K562 (cell line): Measurements from ENCODE around the gene SCGB1C2. TPM values are rescaled to one million over a fixed set of nuclear protein-coding genes. Genes with fewer than 3 reads are reported as not detected.

Experiments used
- ATAC-seq: fragments of 200-7000 bp; cut with Tn5 transposase; 3 replicates; pipeline ENCODE4 v1.9.1; 2020; ENCODE audit warnings: moderate library complexity
- BruUV-seq: library from RNA; stranded (reverse); fragments of 400-500 nt; replicated peaks from 2 replicates; lab custom pipeline; 2021; lab: Mats Ljungman, UMichigan
- CTCF ChIA-PET: fragments of 300-600 bp; formaldehyde crosslinking; extraction: SDS; loops from one replicate; lab custom pipeline; 2021; ENCODE audit warnings: low intra/inter-chr PET ratio; lab: Yijun Ruan, JAX
- POLR2A ChIA-PET: fragments of 300-600, 350-650 bp; sonication (Branson Sonifier 250); formaldehyde crosslinking; extraction: SDS; loops from one replicate; lab custom pipeline; 2021; ENCODE audit warnings: antibody characterized with exemption, inconsistent platforms; lab: Yijun Ruan, JAX
- DNase-seq, 4 experiments: peaks; one replicate each; pipeline versions ENCODE4 v3.0.0 to v3.0.0-alpha.2; 2011 to 2018; ENCODE audit warnings: low spot score in 3 of 4, mixed read lengths in 3 of 4; ENCODE audit errors: extremely low read depth in 1 of 4
- FAIRE-seq: peaks from 2 replicates; lab custom pipeline; 2011; peaks lifted over from hg19 to GRCh38; lab: Jason Lieb, UNC
- H2AFZ ChIP-seq: 2 replicates; pipeline ENCODE4 v1.6.0; 2011; ENCODE audit warnings: low read depth, low read length, control low read depth, inconsistent platforms
- H3K27ac ChIP-seq: fragments of 200-600 bp; 3 replicates; pipeline ENCODE4 v1.8.0; 2011; ENCODE audit warnings: low read depth, mild to moderate bottlenecking, control low read depth, inconsistent platforms, low read length, moderate library complexity, mixed read lengths; ENCODE audit errors: extremely low read depth
- H3K27me3 ChIP-seq, 2 experiments: fragments of 300-600 bp in 1 of 2; 2 replicates in 1 of 2; 3 replicates in 1 of 2; pipeline versions ENCODE4 v1.6.0 to v1.8.0; 2011; ENCODE audit warnings: inconsistent platforms in 2 of 2, low read length in 2 of 2, mild to moderate bottlenecking in 1 of 2, mixed read lengths in 1 of 2, moderate library complexity in 1 of 2; ENCODE audit not compliant: control insufficient read depth in 2 of 2, insufficient read depth in 2 of 2
- H3K36me3 ChIP-seq: fragments of 300-600 bp; 3 replicates; pipeline ENCODE4 v1.8.0; 2011; ENCODE audit warnings: mild to moderate bottlenecking, low read length, inconsistent platforms; ENCODE audit not compliant: control insufficient read depth, insufficient read depth
- H3K4me1 ChIP-seq, 2 experiments: fragments of 200-600 bp in 1 of 2; replicated peaks in 1 of 2; 2 replicates in 1 of 2; 3 replicates in 1 of 2; pipeline versions ENCODE4 v1.5.1 to v1.8.0; 2011; ENCODE audit warnings: inconsistent platforms in 2 of 2, low read length in 2 of 2, mild to moderate bottlenecking in 1 of 2, mixed read lengths in 1 of 2, moderate library complexity in 1 of 2; ENCODE audit not compliant: control insufficient read depth in 2 of 2, insufficient read depth in 2 of 2
- H3K4me2 ChIP-seq: 2 replicates; pipeline ENCODE4 v1.6.1; 2011; ENCODE audit warnings: low read length, control low read depth, inconsistent platforms, mixed read lengths; ENCODE audit not compliant: insufficient read depth
- H3K4me3 ChIP-seq: fragments of 200-600 bp; sonication (generic), shearing (Covaris generic); 2 replicates; pipeline ENCODE4 v1.5.1; 2016; ENCODE audit warnings: control low read depth, inconsistent platforms
- H3K79me2 ChIP-seq: fragments of 200-600 bp; 3 replicates; pipeline ENCODE4 v1.8.0; 2011; ENCODE audit warnings: low read length, inconsistent platforms; ENCODE audit not compliant: control insufficient read depth, insufficient read depth
- H3K9ac ChIP-seq, 2 experiments: 2 replicates each; pipeline versions ENCODE4 v1.6.0 to v1.6.1; 2011; ENCODE audit warnings: low read depth in 2 of 2, low read length in 2 of 2, control low read depth in 1 of 2, inconsistent platforms in 1 of 2, mild to moderate bottlenecking in 1 of 2, mixed read lengths in 1 of 2; ENCODE audit not compliant: insufficient read depth in 1 of 2
- H3K9me1 ChIP-seq: one replicate; pipeline ENCODE4 v1.6.0; 2011; ENCODE audit warnings: inconsistent platforms, mild to moderate bottlenecking, low read length, moderate library complexity; ENCODE audit not compliant: control insufficient read depth, insufficient read depth
- H3K9me3 ChIP-seq: replicated peaks from 2 replicates; pipeline ENCODE4 v1.5.1; 2011; ENCODE audit warnings: low read depth, low read length, inconsistent platforms; ENCODE audit not compliant: control insufficient read depth, insufficient read depth
- H4K20me1 ChIP-seq: replicated peaks from 2 replicates; pipeline ENCODE4 v1.6.1; 2011; ENCODE audit warnings: low read length, inconsistent platforms, mixed read lengths; ENCODE audit not compliant: control insufficient read depth, insufficient read depth
- ATF3 ChIP-seq, 2 experiments: fragments of 450-650 bp in 1 of 2; sonication (generic) in 1 of 2; formaldehyde crosslinking in 1 of 2; IDR thresholded peaks in 1 of 2; conservative IDR thresholded peaks in 1 of 2; 2 replicates each; pipeline versions ENCODE4 v1.6.1 to v1.8.1; 2016 to 2023; ENCODE audit warnings: mild to moderate bottlenecking in 2 of 2, moderate library complexity in 2 of 2, inconsistent platforms in 1 of 2, missing genetic modification reagents in 1 of 2
- CEBPB ChIP-seq: fragments of 450-650 bp; IDR thresholded peaks from 2 replicates; pipeline ENCODE4 v1.6.1; 2016; ENCODE audit warnings: missing genetic modification characterization, missing compliant biosample characterization
- CEBPG ChIP-seq, 3 experiments: fragments of 200-800 bp in 1 of 3; sonication (Bioruptor generic) in 1 of 3; sonication (generic) in 1 of 3; formaldehyde crosslinking in 1 of 3; IDR thresholded peaks in 2 of 3; conservative IDR thresholded peaks in 1 of 3; 2 replicates each; pipeline versions ENCODE4 v1.6.1 to v1.8.0; 2016 to 2022; ENCODE audit warnings: missing compliant biosample characterization in 2 of 3, missing genetic modification characterization in 2 of 3, mild to moderate bottlenecking in 1 of 3, missing genetic modification reagents in 1 of 3
- JUND ChIP-seq, 2 experiments: IDR thresholded peaks; 2 replicates in 1 of 2; 3 replicates in 1 of 2; pipeline ENCODE4 v1.6.1; 2011; ENCODE audit warnings: borderline replicate concordance in 2 of 2, low read depth in 2 of 2, low read length in 2 of 2, improper control_type of control experiment in 1 of 2, missing biosample characterization in 1 of 2, missing genetic modification characterization in 1 of 2, missing genetic modification reagents in 1 of 2
- RBFOX2 ChIP-seq: fragments of 200-400 bp; formaldehyde crosslinking; IDR thresholded peaks from 2 replicates; pipeline ENCODE4 v1.6.1; 2017; ENCODE audit warnings: low read depth, mild to moderate bottlenecking, low read length, moderate library complexity
- U2AF1 ChIP-seq: fragments of 200-400 bp; formaldehyde crosslinking; optimal IDR thresholded peaks from 2 replicates; pipeline ENCODE3; 2017; ENCODE audit warnings: mild to moderate bottlenecking, low read depth, low read length, moderate library complexity
- VEZF1 ChIP-seq: fragments of 200-800 bp; sonication (Bioruptor generic); IDR thresholded peaks from 2 replicates; pipeline ENCODE4 v1.6.1; 2017; ENCODE audit warnings: missing genetic modification characterization, missing compliant biosample characterization
- ZMIZ1 ChIP-seq, 2 experiments: fragments of 150-350 bp in 1 of 2; IDR thresholded peaks; 2 replicates each; pipeline ENCODE4 v1.6.1; 2012 to 2016; ENCODE audit warnings: low read depth in 2 of 2, low read length in 2 of 2, mild to moderate bottlenecking in 1 of 2, moderate library complexity in 1 of 2
- ZNF707 ChIP-seq: fragments of 250-450 bp; sonication (Bioruptor Pico); conservative IDR thresholded peaks from 2 replicates; pipeline ENCODE4 v1.8.0; 2022; ENCODE audit warnings: inconsistent platforms, mild to moderate bottlenecking, moderate library complexity
- WGBS: fragments of 100-300 bp; shearing (Covaris generic); methylation state at CpG from one replicate; pipeline ENCODE4 v1.1.6; 2016; ENCODE audit warnings: low coverage, mixed read lengths; ENCODE audit not compliant: insufficient coverage; ENCODE audit errors: missing lambda C conversion rate; 5-methylcytosine and 5-hydroxymethylcytosine counted together
- in situ Hi-C: fragments of 300-500 bp; cut with MboI; formaldehyde crosslinking; loops from 4 replicates; pipeline ENCODE4 v1.15.0; 2018; ENCODE audit warnings: inconsistent platforms, mixed read lengths
- intact Hi-C: fragments of 100-400 bp; cut with micrococcal nuclease; formaldehyde crosslinking; loops from 2 replicates; pipeline ENCODE4 v1.14.2; 2022
- polyA plus RNA-seq, 8 experiments: library from polyadenylated mRNA; depleted of rRNA in 4 of 8; stranded (reverse) in 5 of 8; unstranded in 3 of 8; fragments of >200 nt; fragmentation: Nextera tagmentation in 2 of 8; fragmentation: Illumina TruSeq in 1 of 8; extraction: Ambion mirVana in 2 of 8; extraction: Trizol in 1 of 8; gene quantifications; 2 replicates each; pipeline versions ENCODE4 v1.2.1 to v1.2.3, GENCODE V29; 2011 to 2014; ENCODE audit warnings: inconsistent platforms in 1 of 8, missing spikeins in 1 of 8
- total RNA-seq, 7 experiments: library from RNA; depleted of rRNA in 6 of 7; stranded (reverse); fragments of >200 nt in 6 of 7; fragmentation: Illumina TruSeq in 2 of 7; extraction: Trizol in 2 of 7; gene quantifications; 2 replicates each; pipeline versions ENCODE4 v1.2.1 to v1.2.3, GENCODE V29; 2011 to 2021; ENCODE audit warnings: low replicate concordance in 1 of 7

Gene SCGB1C2
- total and polyA plus RNA-seq, 9 of the 15 experiments (the other 6 are each of a cell fraction or from before 2014, with no cell fraction given) = not detected

GRCh38 chr17:182050-182751, 44.8 kb downstream of the SCGB1C2 start:
- DNase-seq (no peak), FAIRE-seq (no peak), ATAC-seq (peak; percentile 55)
- Histone ChIP-seq H3K4me2 (no peak overlapping the region), H4K20me1 (no peaks in the 10 kb centered on the region), H3K27ac (no peak overlapping the region), H3K27me3 (peaks cover 0 to 18% of the 10 kb centered on the region in 2 experiments; a peak in 2 of 5 replicates), H3K36me3 (no peaks in the 10 kb centered on the region), H2AFZ (no peak overlapping the region), H3K9me1 (no peaks in the 10 kb centered on the region), H3K4me1 (no peaks in the 10 kb centered on the region), H3K4me3 (no peak overlapping the region), H3K9ac (no peak overlapping the region), H3K9me3 (no peaks in the 10 kb centered on the region), H3K79me2 (no peaks in the 10 kb centered on the region)
- ChIA-PET CTCF (no interaction called here), POLR2A (no interaction called here)
- WGBS = 32% methylated on average over 16 of the region's 18 CpGs
- no TSS peak for BruUV-seq
- in situ Hi-C loops (no loop called here), intact Hi-C loops (no loop called here)
- TF ChIP-seq ZNF707 = no peak
- TF ChIP-seq VEZF1 = peak; percentile 19; the same call in 1 of the 2 replicates
- peak; percentile 36; the same call in 1 of the 2 replicates for TF ChIP-seq CEBPB
- peak; percentile 44; the same call in 1 of the 2 replicates for TF ChIP-seq CEBPG (CRISPR knock-in tag; IDR thresholded peaks at IDR 0.05)
- TF ChIP-seq CEBPG (tag; conservative IDR thresholded peaks at IDR 0.05 in 1 of 2, IDR thresholded peaks at IDR 0.05 in 1 of 2) = peak; percentile 41 to 43; a peak in 1 of 4 replicates
- TF ChIP-seq ZMIZ1 (IDR thresholded peaks at IDR 0.05; ENCODE audit: low read depth in 2 of 2, low read length in 2 of 2) = no peak
- TF ChIP-seq JUND (IDR thresholded peaks at IDR 0.05; ENCODE audit: borderline replicate concordance, low read depth, low read length) = 0 out of 2 replicates have a peak, but pooled peaks have one; percentile 9
- TF ChIP-seq JUND (tag; IDR thresholded peaks at IDR 0.05; ENCODE audit: borderline replicate concordance, low read depth, low read length) = no peak
- TF ChIP-seq RBFOX2 = 0 out of 2 replicates have a peak, but pooled peaks have one; percentile 27
- no peak for TF ChIP-seq U2AF1
- peak; percentile 58; the same call in 1 of the 2 replicates for TF ChIP-seq ATF3 (IDR thresholded peaks at IDR 0.05)
- no peak for TF ChIP-seq ATF3 (CRISPR knock-in tag; conservative IDR thresholded peaks at IDR 0.05)
